Endodermal cell (in vitro differentiated cells): Measurements from ENCODE around the gene IL36RN. TPM values are rescaled to one million over a fixed set of nuclear protein-coding genes. Genes with fewer than 3 reads are reported as not detected.

ENCODE experiments used
- DNase-seq: peaks from one replicate; pipeline ENCODE4 v3.0.0-alpha.2; 2017
- H3K27ac ChIP-seq: 2 replicates; pipeline ENCODE4 v1.5.1; 2013; ENCODE audit warnings: mild to moderate bottlenecking, low read depth, low read length, moderate library complexity
- H3K27me3 ChIP-seq: 2 replicates; pipeline ENCODE4 v1.6.1; 2013; ENCODE audit warnings: mild to moderate bottlenecking, low read length, moderate library complexity; ENCODE audit not compliant: insufficient read depth, control insufficient read depth, poor library complexity, severe bottlenecking
- H3K36me3 ChIP-seq: 2 replicates; pipeline ENCODE4 v1.7.0; 2013; ENCODE audit warnings: mild to moderate bottlenecking, low read length, moderate library complexity; ENCODE audit not compliant: control insufficient read depth, insufficient read depth
- H3K4me1 ChIP-seq: one replicate; pipeline ENCODE4 v1.7.0; 2013; ENCODE audit warnings: low read length; ENCODE audit not compliant: control insufficient read depth, insufficient read depth
- H3K4me3 ChIP-seq: 2 replicates; pipeline ENCODE4 v1.5.1; 2013; ENCODE audit warnings: mild to moderate bottlenecking, low read length, moderate library complexity
- H3K9ac ChIP-seq: 2 replicates; pipeline ENCODE4 v1.6.1; 2013; ENCODE audit warnings: mild to moderate bottlenecking, low read length, moderate library complexity; ENCODE audit not compliant: poor library complexity, severe bottlenecking; ENCODE audit errors: extremely low read depth
- H3K9me3 ChIP-seq: 2 replicates; pipeline ENCODE4 v1.6.1; 2013; ENCODE audit warnings: mild to moderate bottlenecking, low read length, moderate library complexity; ENCODE audit not compliant: control insufficient read depth
- H3K27ac Mint-ChIP-seq: 2 replicates; pipeline ENCODE4 v1.8.0; 2020; ENCODE audit warnings: mixed read lengths
- H3K27me3 Mint-ChIP-seq: 2 replicates; pipeline ENCODE4 v1.8.0; 2021; ENCODE audit warnings: mild to moderate bottlenecking, mixed read lengths; ENCODE audit not compliant: insufficient read depth
- H3K36me3 Mint-ChIP-seq: 2 replicates; pipeline ENCODE4 v1.8.0; 2020; ENCODE audit warnings: low read depth, mixed read lengths
- H3K4me1 Mint-ChIP-seq: 2 replicates; pipeline ENCODE4 v1.8.0; 2020; ENCODE audit warnings: mixed read lengths
- H3K4me3 Mint-ChIP-seq: 2 replicates; pipeline ENCODE4 v1.8.0; 2020; ENCODE audit warnings: mild to moderate bottlenecking, moderate library complexity, mixed read lengths
- H3K9me3 Mint-ChIP-seq: 2 replicates; pipeline ENCODE4 v1.8.0; 2020; ENCODE audit warnings: mild to moderate bottlenecking, mixed read lengths
- CTCF ChIP-seq: fragments of 200-600 bp; sonication (generic); conservative IDR thresholded peaks from 2 replicates; pipeline ENCODE4 v1.5.0; 2021; ENCODE audit warnings: antibody characterized with exemption, mild to moderate bottlenecking
- WGBS, 2 experiments: methylation state at CpG; one replicate each; pipeline versions ENCODE4 v1.1.5 to v1.1.7; 2013; ENCODE audit warnings: missing lambda C conversion rate in 2 of 2, mixed read lengths in 1 of 2; ENCODE audit not compliant: insufficient coverage in 1 of 2, insufficient read length in 1 of 2; 5-methylcytosine and 5-hydroxymethylcytosine counted together
- total RNA-seq, 2 donors: library from RNA; stranded (reverse); fragmentation: NEBNext Ultra II Directional in 1 of 2; extraction: Animal tissue kit (Norgen Biotek cat#: 25700) in 1 of 2; gene quantifications; 2 replicates in 1 of 2; 3 replicates in 1 of 2; pipeline ENCODE4 v1.2.1, GENCODE V29; 2021

The IL36RN gene
- total RNA-seq, 2 donors from 2014 or later = not detected

GRCh38 chr2:113061896-113062770, 3.1 kb downstream of the IL36RN start:
- Histone ChIP-seq H3K27me3 (peaks cover 7% of the 10 kb centered on the region), H3K4me3 (no peak overlapping the region), H3K27ac (no peak overlapping the region), H3K36me3 (no peaks in the 10 kb centered on the region), H3K4me1 (peaks cover 4% of the 10 kb centered on the region), H3K9me3 (peaks cover 11% of the 10 kb centered on the region), H3K9ac (no peak overlapping the region)
- no peaks in the 10 kb centered on the region for H3K36me3 Mint-ChIP-seq
- no peak overlapping the region for H3K4me3 Mint-ChIP-seq
- 89 to 100% methylated on average over 5 to 18 of the region's 18 CpGs for WGBS, 2 experiments
- H3K9me3 Mint-ChIP-seq = peaks cover 5% of the 10 kb centered on the region
- H3K4me1 Mint-ChIP-seq = no peaks in the 10 kb centered on the region
- H3K27ac Mint-ChIP-seq = no peak overlapping the region
- peaks cover 61% of the 10 kb centered on the region for H3K27me3 Mint-ChIP-seq
- DNase-seq = no peak
- TF ChIP-seq CTCF = no peak

- Histone ChIP-seq H3K9ac (no peak overlapping the region), H3K27me3 (no peaks in the 10 kb centered on the region), H3K4me3 (no peak overlapping the region), H3K36me3 (no peaks in the 10 kb centered on the region), H3K27ac (no peak overlapping the region), H3K4me1 (peaks cover 6% of the 10 kb centered on the region), H3K9me3 (peaks cover 11% of the 10 kb centered on the region)
- TF ChIP-seq CTCF = no peak
- Mint-ChIP-seq H3K27ac (no peak overlapping the region), H3K36me3 (no peaks in the 10 kb centered on the region), H3K9me3 (peaks cover 5% of the 10 kb centered on the region), H3K4me3 (no peak overlapping the region), H3K4me1 (peaks cover 5% of the 10 kb centered on the region), H3K27me3 (peaks cover 55% of the 10 kb centered on the region)
- 64 to 89% methylated on average over 1 to 5 of the region's 5 CpGs for WGBS, 2 experiments
- no peak for DNase-seq
Measured at GRCh38 chr2:113064281-113064680, 5.3 kb downstream of the IL36RN start.

GRCh38 chr2:113064898-113065297, 5.9 kb downstream of the IL36RN start:
- Histone ChIP-seq H3K4me3 (no peak overlapping the region), H3K9me3 (peaks cover 11% of the 10 kb centered on the region), H3K27ac (no peak overlapping the region), H3K9ac (no peak overlapping the region), H3K4me1 (peaks cover 6% of the 10 kb centered on the region), H3K36me3 (no peaks in the 10 kb centered on the region), H3K27me3 (no peaks in the 10 kb centered on the region)
- Mint-ChIP-seq H3K36me3 (no peaks in the 10 kb centered on the region), H3K4me1 (peaks cover 6% of the 10 kb centered on the region), H3K27ac (no peak overlapping the region), H3K9me3 (peaks cover 5% of the 10 kb centered on the region), H3K27me3 (peaks cover 52% of the 10 kb centered on the region), H3K4me3 (no peak overlapping the region)
- 98% methylated on average over 1 of the region's 1 CpG; no CpG with 5 or more reads in 1 of the 2 experiments for WGBS, 2 experiments
- no peak for DNase-seq
- no peak for TF ChIP-seq CTCF
